ENCODE results near the gene DCLRE1C. TPM values are rescaled to one million over a fixed set of nuclear protein-coding genes. Genes with fewer than 3 reads are reported as not detected.
"Not testable (repeated sequence)": the region's sequence is repeated elsewhere in the genome, so short reads cannot be mapped to it uniquely, and the experiment has no call there.

Gene DCLRE1C
- total RNA-seq, 2 donors from 2014 or later = 11.5 to 20.8 TPM

GRCh38 chr10:14952851-14953423 is 959 bp downstream of the DCLRE1C start:
- no peaks in the 10 kb centered on the region for H3K4me1 ChIP-seq (replicated peaks)
- intact Hi-C loops (cut with DNase I) = loop anchor here (5.0 kb wide), 1 partner anchor 214 kb away; the partner anchor contains the start of gene NMT2
- WGBS = 20% methylated on average over 10 of the region's 10 CpGs
- DNase-seq (ENCODE audit: low spot score) = no peak
- H3K4me3 ChIP-seq = peak overlapping the region; percentile 69 to 72
- H3K27me3 ChIP-seq (replicated peaks; ENCODE audit: insufficient read depth) = no peaks in the 10 kb centered on the region
- H3K9me3 ChIP-seq = no peaks in the 10 kb centered on the region
- H3K27ac ChIP-seq = peak overlapping the region; percentile 80 to 85
- TF ChIP-seq POLR2AphosphoS5 (IDR thresholded peaks at IDR 0.05) (no peak), POLR2A (IDR thresholded peaks at IDR 0.05) (no peak), CTCF (IDR thresholded peaks at IDR 0.05) (no peak)
- H3K36me3 ChIP-seq = no peaks in the 10 kb centered on the region

- no peak for DNase-seq (ENCODE audit: low spot score)
- Histone ChIP-seq H3K36me3 (no peaks in the 10 kb centered on the region), H3K4me1 (replicated peaks) (no peaks in the 10 kb centered on the region), H3K9me3 (no peaks in the 10 kb centered on the region), H3K27me3 (replicated peaks; ENCODE audit: insufficient read depth) (no peaks in the 10 kb centered on the region), H3K4me3 (no peak overlapping the region), H3K27ac (no peak overlapping the region)
- TF ChIP-seq CTCF (IDR thresholded peaks at IDR 0.05) (no peak), POLR2AphosphoS5 (IDR thresholded peaks at IDR 0.05) (no peak), POLR2A (IDR thresholded peaks at IDR 0.05) (no peak)
- 92% methylated on average over 5 of the region's 5 CpGs for WGBS
- intact Hi-C loops (cut with DNase I) = no loop called here
Observed at GRCh38 chr10:14949291-14949690, 4.6 kb downstream of the DCLRE1C start.

GRCh38 chr10:14947268-14947667 is 6.6 kb downstream of the DCLRE1C start:
- no peak overlapping the region for H3K27ac ChIP-seq
- H3K9me3 ChIP-seq = no peaks in the 10 kb centered on the region
- DNase-seq (ENCODE audit: low spot score) = no peak
- WGBS = 100% methylated on average over 1 of the region's 1 CpG
- no peaks in the 10 kb centered on the region for H3K4me1 ChIP-seq (replicated peaks)
- H3K4me3 ChIP-seq = no peak overlapping the region
- no peaks in the 10 kb centered on the region for H3K36me3 ChIP-seq
- no peak for TF ChIP-seq CTCF (IDR thresholded peaks at IDR 0.05)
- intact Hi-C loops (cut with DNase I) = no loop called here
- H3K27me3 ChIP-seq (replicated peaks; ENCODE audit: insufficient read depth) = no peaks in the 10 kb centered on the region

GRCh38 chr10:14945108-14945507 is 8.8 kb downstream of the DCLRE1C start:
- Histone ChIP-seq H3K27ac (no peak overlapping the region), H3K4me1 (replicated peaks) (no peaks in the 10 kb centered on the region), H3K9me3 (no peaks in the 10 kb centered on the region), H3K27me3 (replicated peaks; ENCODE audit: insufficient read depth) (no peaks in the 10 kb centered on the region), H3K36me3 (no peaks in the 10 kb centered on the region), H3K4me3 (no peak overlapping the region)
- intact Hi-C loops (cut with DNase I) = no loop called here
- DNase-seq (ENCODE audit: low spot score) = no peak
- 97% methylated on average over 5 of the region's 5 CpGs for WGBS
- TF ChIP-seq POLR2AphosphoS5 (IDR thresholded peaks at IDR 0.05) (no peak), CTCF (IDR thresholded peaks at IDR 0.05) (no peak), POLR2A (IDR thresholded peaks at IDR 0.05) (no peak)

GRCh38 chr10:14942950-14943338 is 11.0 kb downstream of the DCLRE1C start:
- H3K27me3 ChIP-seq (replicated peaks; ENCODE audit: insufficient read depth); intact Hi-C loops (cut with DNase I); H3K9me3 ChIP-seq; H3K27ac ChIP-seq; DNase-seq (ENCODE audit: low spot score); H3K4me3 ChIP-seq; H3K4me1 ChIP-seq (replicated peaks); H3K36me3 ChIP-seq: not testable (repeated sequence)
- WGBS = 86% methylated on average over 7 of the region's 7 CpGs

- H3K36me3 ChIP-seq; intact Hi-C loops (cut with DNase I); DNase-seq (ENCODE audit: low spot score); H3K4me3 ChIP-seq; H3K27me3 ChIP-seq (replicated peaks; ENCODE audit: insufficient read depth); H3K9me3 ChIP-seq; H3K27ac ChIP-seq; H3K4me1 ChIP-seq (replicated peaks): not testable (repeated sequence)
- WGBS = 79% methylated on average over 17 of the region's 17 CpGs
Observed at GRCh38 chr10:14942147-14942949, 11.5 kb downstream of the DCLRE1C start.

GRCh38 chr10:14938971-14939370 is 14.9 kb downstream of the DCLRE1C start:
- intact Hi-C loops (cut with DNase I); H3K27ac ChIP-seq; H3K4me3 ChIP-seq; H3K27me3 ChIP-seq (replicated peaks; ENCODE audit: insufficient read depth); H3K4me1 ChIP-seq (replicated peaks); H3K9me3 ChIP-seq; DNase-seq (ENCODE audit: low spot score); H3K36me3 ChIP-seq: not testable (repeated sequence)
- 76% methylated on average over 3 of the region's 5 CpGs for WGBS

All from prostate gland (tissue), 2 donors.